ENCODE results near the gene STX16. TPM values are rescaled to one million over a fixed set of nuclear protein-coding genes. Genes with fewer than 3 reads are reported as not detected.
A peak's percentile ranks its signal among the peaks of the same experiment; 100 is the strongest.

STX16 gene
- total RNA-seq, 1 donor from 2014 or later = 87.5 TPM

DNA sequence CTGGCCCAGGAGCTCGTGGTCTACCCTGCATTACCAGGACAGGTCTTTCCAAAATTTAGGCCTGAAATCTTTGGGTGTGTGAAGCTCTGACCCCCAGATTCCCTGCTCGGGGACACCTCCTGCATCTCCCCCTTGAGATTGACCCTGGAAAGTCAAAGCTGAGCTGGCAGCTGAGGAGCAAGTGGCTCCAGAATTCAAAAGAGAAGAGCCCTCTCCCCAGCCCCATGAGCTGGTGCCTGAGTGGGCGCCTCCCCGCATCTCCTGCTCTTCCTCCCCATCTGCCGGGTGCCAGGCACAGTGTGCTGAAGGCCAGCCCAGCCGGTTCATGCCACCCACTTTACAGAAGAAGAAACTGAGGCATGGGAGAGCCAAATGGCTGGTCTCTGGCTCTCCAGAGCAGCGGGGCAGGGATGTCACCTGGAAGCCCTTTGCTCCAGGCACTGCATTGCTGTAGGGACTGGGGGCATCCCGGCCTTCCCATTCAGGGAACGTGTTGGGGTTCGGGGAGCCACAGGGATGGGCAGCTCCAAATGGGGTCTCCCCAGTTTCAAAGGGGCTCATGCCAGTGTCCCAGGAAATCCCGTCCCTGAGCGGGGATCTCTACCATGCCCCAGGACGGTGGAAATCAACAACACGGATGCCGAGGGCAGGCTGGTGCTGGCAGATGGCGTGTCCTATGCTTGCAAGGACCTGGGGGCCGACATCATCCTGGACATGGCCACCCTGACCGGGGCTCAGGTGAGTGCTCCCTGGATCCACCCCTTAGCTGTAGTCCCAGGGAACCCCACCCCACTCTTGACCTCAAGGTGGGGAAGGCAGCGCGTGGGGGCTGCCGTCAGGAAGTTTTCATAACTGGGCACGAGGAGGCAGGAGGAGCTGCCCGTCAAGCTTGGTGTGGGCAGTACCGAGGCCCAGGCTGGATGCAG is 62.0 kb downstream of the STX16 start:
- H3K27me3 Mint-ChIP-seq (ENCODE audit: low read depth) = no peaks in the 10 kb centered on the region
- no peak overlapping the region for H3K4me3 Mint-ChIP-seq
- TF ChIP-seq, protein P1, sequence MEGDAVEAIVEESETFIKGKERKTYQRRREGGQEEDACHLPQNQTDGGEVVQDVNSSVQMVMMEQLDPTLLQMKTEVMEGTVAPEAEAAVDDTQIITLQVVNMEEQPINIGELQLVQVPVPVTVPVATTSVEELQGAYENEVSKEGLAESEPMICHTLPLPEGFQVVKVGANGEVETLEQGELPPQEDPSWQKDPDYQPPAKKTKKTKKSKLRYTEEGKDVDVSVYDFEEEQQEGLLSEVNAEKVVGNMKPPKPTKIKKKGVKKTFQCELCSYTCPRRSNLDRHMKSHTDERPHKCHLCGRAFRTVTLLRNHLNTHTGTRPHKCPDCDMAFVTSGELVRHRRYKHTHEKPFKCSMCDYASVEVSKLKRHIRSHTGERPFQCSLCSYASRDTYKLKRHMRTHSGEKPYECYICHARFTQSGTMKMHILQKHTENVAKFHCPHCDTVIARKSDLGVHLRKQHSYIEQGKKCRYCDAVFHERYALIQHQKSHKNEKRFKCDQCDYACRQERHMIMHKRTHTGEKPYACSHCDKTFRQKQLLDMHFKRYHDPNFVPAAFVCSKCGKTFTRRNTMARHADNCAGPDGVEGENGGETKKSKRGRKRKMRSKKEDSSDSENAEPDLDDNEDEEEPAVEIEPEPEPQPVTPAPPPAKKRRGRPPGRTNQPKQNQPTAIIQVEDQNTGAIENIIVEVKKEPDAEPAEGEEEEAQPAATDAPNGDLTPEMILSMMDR (IDR thresholded peaks at IDR 0.05; ENCODE audit: unreplicated experiment) = no peak
- H3K36me3 Mint-ChIP-seq = peaks cover 3% of the 10 kb centered on the region
- no peaks in the 10 kb centered on the region for H3K4me1 Mint-ChIP-seq
- H3K27ac Mint-ChIP-seq = no peak overlapping the region
- peak; percentile 15 to 37 for DNase-seq (ENCODE audit: low spot score in 2 of 2, unreplicated experiment in 2 of 2)
- H3K9me3 Mint-ChIP-seq = no peaks in the 10 kb centered on the region

DNA sequence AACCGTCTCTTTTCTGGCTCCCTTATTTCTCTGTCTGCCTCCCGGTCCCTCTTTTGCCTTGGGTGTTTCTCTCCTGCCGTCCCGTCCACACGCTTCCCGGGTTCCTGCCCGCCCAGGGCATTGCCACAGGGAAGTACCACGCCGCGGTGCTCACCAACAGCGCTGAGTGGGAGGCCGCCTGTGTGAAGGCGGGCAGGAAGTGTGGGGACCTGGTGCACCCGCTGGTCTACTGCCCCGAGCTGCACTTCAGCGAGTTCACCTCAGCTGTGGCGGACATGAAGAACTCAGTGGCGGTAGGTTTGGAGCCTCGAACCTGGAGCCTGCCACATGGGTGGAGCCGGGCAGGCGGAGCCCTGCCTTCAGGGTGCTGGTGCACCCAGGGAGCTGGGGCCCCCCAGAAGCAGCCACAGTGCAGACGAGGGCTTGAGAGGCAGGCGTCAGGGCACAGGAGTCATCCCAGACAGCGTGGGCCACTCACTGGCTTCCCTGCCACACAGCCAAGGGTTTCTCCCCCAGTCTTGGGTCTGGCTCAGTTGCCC is 62.8 kb downstream of the STX16 start:
- no peak overlapping the region for H3K27ac Mint-ChIP-seq
- H3K36me3 Mint-ChIP-seq = peaks cover 3% of the 10 kb centered on the region
- H3K27me3 Mint-ChIP-seq (ENCODE audit: low read depth) = no peaks in the 10 kb centered on the region
- H3K4me1 Mint-ChIP-seq = no peaks in the 10 kb centered on the region
- no peaks in the 10 kb centered on the region for H3K9me3 Mint-ChIP-seq
- H3K4me3 Mint-ChIP-seq = no peak overlapping the region
- TF ChIP-seq, protein P1 (IDR thresholded peaks at IDR 0.05; ENCODE audit: unreplicated experiment) = no peak
- DNase-seq (ENCODE audit: low spot score in 2 of 2, unreplicated experiment in 2 of 2) = peak in 1 of 2 experiments; percentile 21

DNA sequence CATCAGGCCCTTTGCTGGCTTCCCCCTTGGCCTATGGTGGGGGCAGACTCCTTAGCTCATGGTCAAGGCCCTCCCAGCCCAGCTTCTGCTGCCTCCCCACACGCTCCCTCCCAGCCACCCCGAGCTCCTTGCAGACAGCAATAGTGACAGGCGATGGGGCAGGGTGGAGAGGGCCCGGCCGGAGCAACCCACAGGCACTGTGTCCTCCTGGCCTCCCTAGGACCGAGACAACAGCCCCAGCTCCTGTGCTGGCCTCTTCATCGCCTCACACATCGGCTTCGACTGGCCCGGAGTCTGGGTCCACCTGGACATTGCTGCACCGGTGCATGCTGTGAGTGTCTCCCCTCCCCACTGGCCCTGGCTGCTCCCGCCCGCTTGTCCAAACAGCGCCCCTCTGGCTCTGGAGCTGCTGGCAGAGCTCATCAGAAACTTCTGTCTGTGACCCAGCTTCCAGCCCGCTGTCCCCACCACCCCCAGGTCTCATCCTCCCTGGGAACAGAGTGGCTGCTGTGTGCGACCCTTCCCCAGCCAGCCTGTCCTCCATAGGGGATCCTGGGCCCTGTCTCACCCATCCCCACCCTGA is 63.3 kb downstream of the STX16 start:
- peaks cover 3% of the 10 kb centered on the region for H3K36me3 Mint-ChIP-seq
- H3K9me3 Mint-ChIP-seq = no peaks in the 10 kb centered on the region
- peak; percentile 16 to 31 for DNase-seq (ENCODE audit: low spot score in 2 of 2, unreplicated experiment in 2 of 2)
- TF ChIP-seq, protein P1 (IDR thresholded peaks at IDR 0.05; ENCODE audit: unreplicated experiment) = no peak
- H3K27me3 Mint-ChIP-seq (ENCODE audit: low read depth) = no peaks in the 10 kb centered on the region
- H3K4me1 Mint-ChIP-seq = no peaks in the 10 kb centered on the region
- no peak overlapping the region for H3K27ac Mint-ChIP-seq
- H3K4me3 Mint-ChIP-seq = no peak overlapping the region

DNA sequence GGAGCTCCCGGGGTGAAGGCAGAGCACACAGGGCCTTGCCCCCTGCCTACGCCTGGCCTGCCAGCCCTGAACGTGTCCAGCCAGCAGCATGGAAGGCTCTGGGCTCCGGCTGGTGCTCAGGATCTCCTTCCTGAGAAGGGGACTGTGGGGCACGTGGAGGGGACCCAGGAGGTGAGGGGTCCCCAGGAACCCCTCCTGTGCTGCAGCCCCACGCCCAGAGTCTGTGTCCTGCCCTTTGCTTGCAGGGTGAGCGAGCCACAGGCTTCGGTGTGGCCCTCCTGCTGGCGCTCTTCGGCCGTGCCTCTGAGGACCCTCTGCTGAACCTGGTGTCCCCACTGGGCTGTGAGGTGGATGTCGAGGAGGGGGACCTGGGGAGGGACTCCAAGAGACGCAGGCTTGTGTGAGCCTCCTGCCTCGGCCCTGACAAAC is 63.9 kb downstream of the STX16 start:
- no peak for DNase-seq (ENCODE audit: low spot score in 2 of 2, unreplicated experiment in 2 of 2)
- no peaks in the 10 kb centered on the region for H3K4me1 Mint-ChIP-seq
- TF ChIP-seq, protein P1 (IDR thresholded peaks at IDR 0.05; ENCODE audit: unreplicated experiment) = no peak
- H3K27me3 Mint-ChIP-seq (ENCODE audit: low read depth) = no peaks in the 10 kb centered on the region
- no peaks in the 10 kb centered on the region for H3K9me3 Mint-ChIP-seq
- peaks cover 3% of the 10 kb centered on the region for H3K36me3 Mint-ChIP-seq
- no peak overlapping the region for H3K4me3 Mint-ChIP-seq
- no peak overlapping the region for H3K27ac Mint-ChIP-seq

DNA sequence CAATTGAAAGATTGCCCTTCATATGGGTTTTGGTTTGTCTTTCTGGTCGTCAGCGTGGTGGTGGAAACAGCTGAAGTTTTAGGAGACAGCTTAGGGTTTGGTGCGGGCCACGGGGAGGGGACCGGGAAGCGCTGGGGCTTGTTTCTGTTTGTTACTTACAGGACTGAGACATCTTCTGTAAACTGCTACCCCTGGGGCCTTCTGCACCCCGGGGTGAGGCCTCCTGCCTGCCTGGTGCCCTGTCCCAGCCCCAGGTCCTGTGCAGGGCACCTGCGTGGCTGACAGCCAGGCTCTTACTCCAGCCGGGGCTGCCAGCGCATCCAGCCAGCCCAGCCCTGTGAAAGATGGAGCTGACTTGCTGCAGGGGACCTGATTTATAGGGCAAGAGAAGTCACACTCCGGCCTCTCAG is 64.3 kb downstream of the STX16 start:
- H3K27ac Mint-ChIP-seq = no peak overlapping the region
- H3K36me3 Mint-ChIP-seq = peaks cover 3% of the 10 kb centered on the region
- H3K27me3 Mint-ChIP-seq (ENCODE audit: low read depth) = no peaks in the 10 kb centered on the region
- TF ChIP-seq, protein P1 (IDR thresholded peaks at IDR 0.05; ENCODE audit: unreplicated experiment) = no peak
- no peaks in the 10 kb centered on the region for H3K4me1 Mint-ChIP-seq
- no peak for DNase-seq (ENCODE audit: low spot score in 2 of 2, unreplicated experiment in 2 of 2)
- no peaks in the 10 kb centered on the region for H3K9me3 Mint-ChIP-seq
- no peak overlapping the region for H3K4me3 Mint-ChIP-seq
